HG03175 (cell line): ENCODE data around the gene TTLL6.

Experiments
- ATAC-seq: cut with Tn5 transposase; IDR thresholded peaks from one replicate; pipeline ENCODE4 v1.9.1; 2021; ENCODE audit warnings: mild to moderate bottlenecking, moderate library complexity; ENCODE audit not compliant: unreplicated experiment

TTLL6 gene

GRCh38 chr17:48738803-48739526 lies 78.1 kb downstream of the TTLL6 start:
- no peak for ATAC-seq

- ATAC-seq = no peak
These were observed 78.6 kb downstream of the TTLL6 start for GRCh38 chr17:48738424-48738802.

- ATAC-seq = no peak
These were observed 79.5 kb downstream of the TTLL6 start for GRCh38 chr17:48737330-48738043.

- no peak for ATAC-seq
These were observed 82.0 kb downstream of the TTLL6 start for GRCh38 chr17:48735062-48735351.

- no peak for ATAC-seq
These were observed 82.5 kb downstream of the TTLL6 start for GRCh38 chr17:48734333-48735061.

- ATAC-seq = no peak
These were observed 83.2 kb downstream of the TTLL6 start for GRCh38 chr17:48733632-48734328.

GRCh38 chr17:48732688-48733629 lies 84.1 kb downstream of the TTLL6 start:
- no peak for ATAC-seq

- no peak for ATAC-seq
These were observed 85.7 kb downstream of the TTLL6 start for GRCh38 chr17:48731355-48731754.

- ATAC-seq = no peak
These were observed 86.8 kb downstream of the TTLL6 start for GRCh38 chr17:48730240-48730550.

GRCh38 chr17:48729335-48730239 lies 87.4 kb downstream of the TTLL6 start:
- no peak for ATAC-seq

GRCh38 chr17:48728232-48729231 lies 88.5 kb downstream of the TTLL6 start, which contains the start of gene HOXB13:
TSS of gene HOXB13 (minus strand) at chr17:48728750. CDS start at chr17:48728593, 157 bp downstream.
- ATAC-seq = no peak

- ATAC-seq = no peak
These were observed 89.4 kb downstream of the TTLL6 start for GRCh38 chr17:48727415-48728175.

GRCh38 chr17:48726916-48727286 lies 90.1 kb downstream of the TTLL6 start:
- ATAC-seq = no peak

GRCh38 chr17:48726114-48726915 lies 90.7 kb downstream of the TTLL6 start:
- ATAC-seq = no peak

GRCh38 chr17:48725288-48726064 lies 91.6 kb downstream of the TTLL6 start:
- ATAC-seq = no peak

GRCh38 chr17:48725004-48725287 lies 92.1 kb downstream of the TTLL6 start:
- ATAC-seq = no peak
